CD4-positive, alpha-beta T cell treated with Interleukin-6 for 4 hours (primary cell): ENCODE measurements around the gene RAP1GAP.
A peak's percentile ranks its signal among the peaks of the same experiment; 100 is the strongest.

Source experiments
- DNase-seq: peaks from one replicate; pipeline ENCODE4 v3.0.0-alpha.2; 2020; ENCODE audit warnings: mixed read lengths

RAP1GAP gene

GRCh38 chr1:21607549-21608529 is 61.3 kb downstream of the RAP1GAP start:
- peak; percentile 15 for DNase-seq

DNA sequence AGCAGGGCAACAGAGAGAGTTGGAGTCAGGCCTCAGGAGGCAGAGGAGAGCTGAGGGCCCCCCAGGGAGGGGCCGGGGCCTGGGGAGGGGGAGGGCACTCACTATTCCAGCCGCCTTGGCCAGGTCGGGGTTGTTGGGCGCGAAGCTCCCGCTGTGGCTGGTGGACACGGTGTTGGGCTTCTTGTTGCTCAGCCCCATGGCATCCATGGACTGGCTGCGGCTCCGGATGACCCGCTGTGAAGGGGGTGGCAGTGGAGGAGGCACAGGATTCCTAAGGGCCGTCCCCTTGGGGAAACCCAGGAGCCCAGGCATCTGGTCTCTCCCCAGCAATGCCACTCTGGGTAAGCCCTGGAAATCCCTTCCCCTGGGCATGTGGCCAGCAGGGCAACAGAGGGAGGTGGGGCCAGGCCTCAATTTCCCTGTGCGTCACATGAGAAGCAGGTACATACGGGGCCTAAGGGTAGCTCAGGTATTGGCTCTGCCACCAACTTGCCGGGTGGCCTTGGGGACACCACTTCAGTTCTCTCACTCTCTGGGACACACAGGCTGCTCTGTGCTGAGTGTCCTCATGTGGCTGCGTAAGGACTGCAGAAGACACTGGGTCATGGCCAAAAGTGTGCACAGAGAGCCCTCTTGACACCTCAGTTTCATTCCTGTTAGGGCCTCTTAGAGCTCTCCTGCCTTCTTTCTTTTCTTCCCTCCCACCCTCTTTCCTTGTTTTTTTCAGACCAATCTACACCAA is 63.0 kb downstream of the RAP1GAP start:
- no peak for DNase-seq

- DNase-seq, result no peak
Observed at GRCh38 chr1:21605012-21605715, 64.0 kb downstream of the RAP1GAP start.

GRCh38 chr1:21604208-21604957 is 64.8 kb downstream of the RAP1GAP start:
- no peak for DNase-seq

DNA sequence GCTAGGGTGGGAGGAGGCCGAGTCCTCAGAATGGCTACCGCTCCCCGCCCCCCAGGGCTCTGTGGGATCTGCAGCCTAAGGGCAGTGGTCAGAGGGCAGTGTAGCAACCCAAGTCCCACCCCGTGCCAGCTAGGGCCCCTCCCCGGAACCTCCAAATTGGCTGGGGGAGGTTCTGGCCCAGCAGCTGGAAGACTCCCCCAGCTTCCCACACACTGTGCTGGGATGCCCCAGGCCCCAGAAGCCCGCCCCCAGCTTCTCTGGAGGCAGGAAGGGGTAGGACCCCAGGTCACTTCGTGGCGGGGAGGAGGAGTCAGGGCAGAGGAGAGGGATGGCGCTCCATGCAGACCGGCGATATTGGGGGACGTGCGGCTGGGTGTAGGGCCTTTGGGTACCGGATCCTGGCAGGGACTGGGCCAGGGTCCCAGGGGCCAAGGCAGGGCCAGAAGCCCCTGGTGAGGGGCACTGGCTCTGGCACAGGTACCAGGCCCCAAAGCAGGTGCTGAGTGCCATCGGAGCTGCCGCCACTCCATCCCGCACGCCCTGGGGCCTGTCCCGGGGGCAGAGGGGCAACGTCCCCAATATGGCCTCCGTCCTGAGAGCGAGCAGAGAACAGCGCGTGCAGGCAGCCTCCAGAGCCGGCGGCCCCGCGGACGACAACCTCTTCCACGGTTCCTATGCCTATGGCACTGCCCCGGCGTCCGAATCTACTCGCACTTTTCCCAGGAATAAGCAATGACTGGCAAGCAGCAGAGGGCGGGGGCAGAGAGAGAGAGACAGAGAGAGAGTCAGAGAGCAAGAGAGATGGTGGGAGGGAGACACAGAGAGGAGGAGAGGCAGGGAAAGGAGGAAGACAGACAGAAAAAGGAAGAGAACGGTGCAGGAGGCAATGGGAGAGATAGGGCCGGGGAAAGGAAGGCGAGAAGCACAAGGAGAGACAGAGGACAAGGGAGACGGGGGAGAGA is 65.7 kb downstream of the RAP1GAP start:
- DNase-seq, result no peak

GRCh38 chr1:21601278-21602048 is 67.7 kb downstream of the RAP1GAP start:
- DNase-seq, result no peak

DNA sequence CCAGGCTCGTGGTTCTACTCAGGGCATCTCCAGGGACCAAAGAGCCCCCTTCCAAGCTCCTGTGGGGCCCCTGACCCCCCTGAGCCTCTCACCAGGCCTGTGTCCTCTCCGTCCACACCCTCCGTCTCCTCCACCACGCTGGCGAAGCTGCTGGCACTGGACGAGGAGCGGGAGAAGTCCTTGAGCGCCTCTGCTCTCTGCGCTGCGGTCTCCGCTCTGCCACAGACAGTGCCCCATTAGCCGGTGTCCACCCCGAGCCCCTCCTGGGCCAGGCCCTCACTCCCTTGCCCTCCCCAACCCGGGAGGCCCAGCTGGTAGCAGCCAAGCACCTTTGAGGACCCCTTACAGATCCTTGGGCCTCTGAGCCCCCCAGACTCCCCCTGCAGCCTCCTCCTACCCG is 69.8 kb downstream of the RAP1GAP start:
- no peak for DNase-seq

- no peak for DNase-seq
Observed at GRCh38 chr1:21598904-21599303, 70.3 kb downstream of the RAP1GAP start.

DNA sequence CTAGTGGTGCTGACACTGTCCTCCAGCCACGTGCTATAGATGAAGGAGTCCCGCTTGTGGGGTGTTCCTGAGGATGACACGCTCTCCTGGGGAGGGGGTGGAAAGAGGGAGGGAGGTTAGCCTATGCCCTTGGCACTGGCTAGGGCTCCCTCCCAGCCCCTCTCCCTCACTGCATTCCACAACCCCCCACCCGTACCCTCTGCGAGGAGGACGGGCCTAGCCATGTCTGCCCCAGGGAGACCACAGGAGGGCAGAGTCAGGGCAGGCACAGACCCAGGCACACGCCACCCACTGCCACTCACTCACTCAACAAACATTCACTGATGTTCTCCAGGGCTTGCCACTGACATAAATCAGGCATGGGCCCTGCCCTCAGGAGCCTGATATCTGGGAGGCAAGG is 70.7 kb downstream of the RAP1GAP start:
- no peak for DNase-seq

GRCh38 chr1:21597753-21598152 is 71.4 kb downstream of the RAP1GAP start:
- no peak for DNase-seq

DNA sequence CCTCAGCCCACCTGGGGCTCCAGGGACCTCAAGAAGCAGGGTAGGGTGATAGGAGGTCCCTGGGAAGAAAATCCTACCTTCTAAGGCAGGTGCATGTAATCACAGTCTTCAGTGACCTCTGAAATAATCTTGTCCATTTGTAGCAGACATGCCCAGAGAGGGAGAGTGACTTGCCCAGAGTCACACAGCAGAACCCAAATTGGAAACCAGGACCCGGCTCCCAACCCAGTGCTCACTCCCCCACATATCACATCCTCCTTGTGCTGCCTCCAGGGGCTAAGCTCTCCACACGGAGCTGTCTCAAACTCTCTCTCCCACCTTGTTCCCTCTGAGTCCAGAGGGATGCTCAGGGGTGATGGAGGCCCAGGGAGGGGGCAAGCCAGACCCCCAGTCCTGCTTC is 72.5 kb downstream of the RAP1GAP start:
- DNase-seq, result no peak

GRCh38 chr1:21596174-21596573 is 73.0 kb downstream of the RAP1GAP start:
- DNase-seq, result no peak

GRCh38 chr1:21594935-21595897 is 73.9 kb downstream of the RAP1GAP start:
- peak; percentile 33 for DNase-seq

- DNase-seq, result no peak
Observed at GRCh38 chr1:21594501-21594900, 74.7 kb downstream of the RAP1GAP start.

GRCh38 chr1:21593231-21593630 is 75.9 kb downstream of the RAP1GAP start:
- DNase-seq, result no peak

GRCh38 chr1:21592086-21592865 is 76.9 kb downstream of the RAP1GAP start:
- DNase-seq, result no peak

GRCh38 chr1:21590934-21591333 is 78.2 kb downstream of the RAP1GAP start:
- no peak for DNase-seq

DNA sequence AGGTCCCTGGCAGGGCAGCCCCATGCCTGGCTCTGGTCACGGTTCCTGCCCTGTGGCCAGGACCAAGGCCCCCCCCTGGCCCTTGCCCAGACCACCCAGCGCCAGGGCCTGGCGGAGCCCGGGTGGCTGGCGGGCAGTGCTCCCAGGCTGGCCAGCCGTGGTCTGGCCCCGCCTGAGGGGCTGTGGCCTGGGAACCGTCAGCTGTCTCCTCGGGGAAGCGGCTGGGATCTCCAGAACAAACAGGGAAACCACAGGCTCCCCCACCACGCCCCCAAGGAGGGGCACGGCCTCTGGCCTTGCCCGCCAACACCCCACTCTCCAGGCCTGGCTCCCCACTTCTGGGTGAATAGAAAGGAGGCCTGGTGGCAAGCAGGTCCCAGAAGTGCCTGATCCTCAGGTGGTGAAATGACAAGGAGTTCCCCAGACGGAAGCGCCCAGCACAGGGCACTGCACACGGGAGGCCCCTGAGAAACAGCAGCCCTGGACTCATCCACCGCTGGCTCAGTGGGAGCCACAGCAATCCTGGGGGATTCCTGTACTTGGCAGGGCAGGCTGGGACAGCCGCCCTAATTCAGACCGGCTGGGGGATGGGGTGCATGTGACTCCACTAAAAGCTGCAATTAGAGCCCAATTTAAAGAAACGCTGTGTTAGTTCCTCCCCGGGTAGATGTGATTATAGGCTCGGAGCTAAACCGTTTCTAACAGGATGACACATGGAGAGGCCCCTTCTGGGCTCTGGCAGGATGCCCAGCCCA is 78.9 kb downstream of the RAP1GAP start:
- DNase-seq, result no peak
